ENCODE data around the gene CTDP1.

GRCh38 chr18:79798346-79798998 is 118.9 kb downstream of the CTDP1 start:
- TF ChIP-seq REST (IDR thresholded peaks at IDR 0.05; ENCODE audit: insufficient read depth in 1 of 2, low read depth in 2 of 2, low read length in 2 of 2) (no peak), SIN3A (IDR thresholded peaks at IDR 0.05; ENCODE audit: borderline replicate concordance, insufficient read depth, low read length) (no peak), TAF1 (IDR thresholded peaks at IDR 0.05; ENCODE audit: borderline replicate concordance, insufficient read depth, low read length) (no peak), POLR2AphosphoS5 (IDR thresholded peaks at IDR 0.05; ENCODE audit: low read depth, low read length) (no peak), FOXP2 (optimal IDR thresholded peaks at IDR 0.05; ENCODE audit: borderline replicate concordance, extremely low read depth, extremely low read length, insufficient read depth) (no peak)
